Endothelial cell of umbilical vein (primary cell): Measurements from ENCODE around the gene TP53AIP1. TPM values are rescaled to one million over a fixed set of nuclear protein-coding genes. Genes with fewer than 3 reads are reported as not detected.

Source experiments
- BruUV-seq: library from RNA; stranded (reverse); fragments of 400-500 nt; replicated peaks from 2 replicates; lab custom pipeline; 2021; lab: Mats Ljungman, UMichigan
- CTCF ChIA-PET: fragments of 300-600, 350-600 bp; sonication (Branson Sonifier 250); formaldehyde crosslinking; loops from one replicate; lab custom pipeline; 2021; ENCODE audit warnings: antibody characterized with exemption, inconsistent platforms; lab: Charles Lee
- POLR2A ChIA-PET: fragments of 300-600, 350-600 bp; sonication (Branson Sonifier 250); formaldehyde crosslinking; loops from one replicate; lab custom pipeline; 2021; ENCODE audit warnings: antibody characterized with exemption, inconsistent platforms; lab: Charles Lee
- DNase-seq: peaks from one replicate; pipeline ENCODE4 v3.0.0-alpha.2; 2011; ENCODE audit warnings: low read depth, low spot score
- FAIRE-seq: peaks from 2 replicates; lab custom pipeline; 2011; peaks lifted over from hg19 to GRCh38; lab: Jason Lieb, UNC
- H2AFZ ChIP-seq: 2 replicates; pipeline ENCODE4 v1.6.0; 2012; ENCODE audit warnings: low read depth, low read length, control low read depth, inconsistent platforms
- H3K27ac ChIP-seq: 2 replicates; pipeline ENCODE4 v1.5.1; 2011; ENCODE audit warnings: low read depth, mild to moderate bottlenecking, control low read depth, low read length, moderate library complexity; ENCODE audit not compliant: insufficient read depth
- H3K27me3 ChIP-seq, 2 experiments: 2 replicates each; pipeline versions ENCODE4 v1.6.0 to v1.6.1; 2011; ENCODE audit warnings: low read length in 2 of 2, mixed read lengths in 1 of 2; ENCODE audit not compliant: control insufficient read depth in 2 of 2, insufficient read depth in 2 of 2
- H3K36me3 ChIP-seq, 2 experiments: 2 replicates in 1 of 2; 3 replicates in 1 of 2; pipeline ENCODE4 v1.5.1; 2011; ENCODE audit warnings: low read length in 2 of 2, mild to moderate bottlenecking in 1 of 2, moderate library complexity in 1 of 2; ENCODE audit not compliant: control insufficient read depth in 2 of 2, insufficient read depth in 2 of 2; ENCODE audit errors: extremely low read depth in 1 of 2
- H3K4me1 ChIP-seq: 3 replicates; pipeline ENCODE4 v1.5.1; 2011; ENCODE audit warnings: mild to moderate bottlenecking, low read length; ENCODE audit not compliant: control insufficient read depth, insufficient read depth; ENCODE audit errors: extremely low read depth
- H3K4me2 ChIP-seq: 2 replicates; pipeline ENCODE4 v1.6.1; 2011; ENCODE audit warnings: low read length, control low read depth, mixed read lengths; ENCODE audit not compliant: insufficient read depth
- H3K4me3 ChIP-seq, 3 experiments: fragments of 200-600 bp in 1 of 3; sonication (generic), shearing (Covaris generic) in 1 of 3; replicated peaks in 1 of 3; 2 replicates each; pipeline ENCODE4 v1.5.1; 2011 to 2016; ENCODE audit warnings: control low read depth in 3 of 3, low read length in 3 of 3, mild to moderate bottlenecking in 2 of 3, inconsistent platforms in 1 of 3, low read depth in 1 of 3, moderate library complexity in 1 of 3; ENCODE audit not compliant: insufficient read depth in 1 of 3
- H3K79me2 ChIP-seq: 2 replicates; pipeline ENCODE4 v1.6.0; 2012; ENCODE audit warnings: low read length, inconsistent platforms; ENCODE audit not compliant: control insufficient read depth, insufficient read depth
- H3K9ac ChIP-seq: replicated peaks from 2 replicates; pipeline ENCODE3; 2011; ENCODE audit warnings: low read length, control low read depth; ENCODE audit not compliant: insufficient read depth; ENCODE audit errors: extremely low read depth
- H3K9me1 ChIP-seq: replicated peaks from 3 replicates; pipeline ENCODE4 v1.6.0; 2011; ENCODE audit warnings: mild to moderate bottlenecking, low read length; ENCODE audit not compliant: control insufficient read depth, insufficient read depth; ENCODE audit errors: extremely low read depth
- H3K9me3 ChIP-seq: replicated peaks from 2 replicates; pipeline ENCODE4 v1.5.1; 2012; ENCODE audit warnings: low read length, inconsistent platforms; ENCODE audit not compliant: control insufficient read depth, insufficient read depth
- H4K20me1 ChIP-seq: replicated peaks from 2 replicates; pipeline ENCODE3; 2011; ENCODE audit warnings: mild to moderate bottlenecking, low read length; ENCODE audit not compliant: control insufficient read depth, insufficient read depth; ENCODE audit errors: extremely low read depth
- EZH2 ChIP-seq: IDR thresholded peaks from 2 replicates; pipeline ENCODE4 v1.6.1; 2012; ENCODE audit warnings: borderline replicate concordance, low read depth, mild to moderate bottlenecking, moderate library complexity, low read length, inconsistent platforms; ENCODE audit not compliant: severe bottlenecking
- FOS ChIP-seq: IDR thresholded peaks from 2 replicates; pipeline ENCODE4 v1.6.1; 2011; ENCODE audit warnings: mild to moderate bottlenecking, low read length, moderate library complexity, borderline replicate concordance; ENCODE audit not compliant: insufficient read depth
- GATA2 ChIP-seq: IDR thresholded peaks from 2 replicates; pipeline ENCODE4 v1.7.0; 2011; ENCODE audit warnings: low read depth, mild to moderate bottlenecking, moderate library complexity, mixed read lengths, low read length; ENCODE audit not compliant: insufficient read length, insufficient read depth
- JUN ChIP-seq: IDR thresholded peaks from 2 replicates; pipeline ENCODE4 v1.6.1; 2011; ENCODE audit warnings: borderline replicate concordance, low read depth; ENCODE audit not compliant: insufficient read length, insufficient read depth
- MYC ChIP-seq: IDR thresholded peaks from one replicate; pipeline ENCODE4 v1.6.1; 2011; ENCODE audit warnings: mild to moderate bottlenecking, low read depth, low read length
- POLR2A ChIP-seq: IDR thresholded peaks from 2 replicates; pipeline ENCODE4 v1.6.1; 2012; ENCODE audit warnings: low read depth, mild to moderate bottlenecking, control low read depth, low read length
- POLR2AphosphoS5 ChIP-seq: IDR thresholded peaks from 2 replicates; pipeline ENCODE4 v1.6.1; 2012; ENCODE audit warnings: low read depth, mild to moderate bottlenecking, control low read depth, low read length, moderate library complexity; ENCODE audit not compliant: insufficient read depth
- dilution Hi-C: fragments of 300-500 bp; cut with MboI; formaldehyde crosslinking; loops from one replicate; pipeline ENCODE4 v1.15.0; 2019; ENCODE audit warnings: low sequenced_read_pairs; ENCODE audit not compliant: extremely low pct_ligation_motif_present
- intact Hi-C: fragments of 100-400 bp; cut with micrococcal nuclease; formaldehyde crosslinking; loops from one replicate; pipeline ENCODE4 v1.10.0; 2022
- polyA plus RNA-seq, 4 experiments: library from polyadenylated mRNA; depleted of rRNA in 3 of 4; stranded (reverse) in 3 of 4; unstranded in 1 of 4; fragments of >200 nt; gene quantifications; 2 replicates each; pipeline versions ENCODE4 v1.2.1 to v1.2.3, GENCODE V29; 2011 to 2012; ENCODE audit warnings: missing spikeins in 1 of 4
- total RNA-seq: library from RNA; stranded (reverse); gene quantifications from 2 replicates; pipeline ENCODE4 v1.2.3, GENCODE V29; 2021
- TF ChIP-seq, protein P1 (sequence below), 2 donors: IDR thresholded peaks; 1 replicate in 1 of 2; 2 replicates in 1 of 2; pipeline ENCODE4 v1.5.1; 2011; ENCODE audit warnings: low read length in 2 of 2, mild to moderate bottlenecking in 2 of 2, moderate library complexity in 2 of 2, control low read depth in 1 of 2, inconsistent platforms in 1 of 2, low read depth in 1 of 2; ENCODE audit not compliant: insufficient read depth in 1 of 2; ENCODE audit errors: extremely low read depth in 1 of 2
- TF ChIP-seq, protein P2 (sequence below): IDR thresholded peaks from 2 replicates; pipeline ENCODE4 v1.6.1; 2011; ENCODE audit not compliant: insufficient read depth, insufficient read length

Gene TP53AIP1
- total and polyA plus RNA-seq, 2 donors (not counting 3 experiments of a cell fraction or from before 2014, with no cell fraction given): not detected

DNA sequence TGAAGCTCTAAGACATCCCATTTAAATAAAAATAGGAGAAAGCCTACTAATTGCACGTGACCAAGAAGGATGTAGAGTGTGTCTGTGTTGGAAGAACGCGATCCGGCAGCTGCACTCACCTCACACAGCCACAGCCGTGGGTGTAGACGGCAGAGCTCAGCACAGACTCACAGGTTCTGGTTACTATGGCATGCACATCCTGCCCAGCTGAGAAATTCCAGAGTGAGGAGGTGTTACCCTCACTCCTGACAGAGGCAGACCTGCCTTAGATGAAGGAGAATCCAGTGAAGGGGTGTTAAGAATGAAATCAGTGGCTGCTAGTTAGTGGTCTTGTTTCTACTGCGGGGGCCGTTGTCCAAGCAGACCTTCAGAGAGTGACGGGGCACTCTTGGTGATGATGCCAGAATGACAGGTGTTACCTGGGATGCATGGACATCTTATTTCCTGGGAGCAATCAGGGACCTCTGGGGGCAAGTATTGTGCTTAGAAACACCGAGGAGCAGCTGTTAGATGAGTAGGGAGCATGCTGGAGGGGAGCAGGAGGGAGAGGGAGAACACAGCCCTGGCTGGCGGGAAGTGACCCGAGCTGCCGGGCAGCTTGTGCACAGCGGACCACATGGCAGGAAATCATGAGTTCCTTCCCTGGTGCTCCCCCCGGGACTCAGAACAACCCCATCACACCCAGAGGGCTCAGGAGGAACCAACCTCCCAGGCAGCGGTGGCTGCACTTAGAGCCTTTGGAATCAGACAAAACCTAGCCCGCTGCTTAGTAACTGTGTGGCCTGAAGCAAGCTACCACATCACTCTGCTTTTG is 39.2 kb downstream of the TP53AIP1 start:
- no peaks in the 10 kb centered on the region for H3K9me3 ChIP-seq
- ChIA-PET POLR2A (no interaction called here), CTCF (interaction anchor here (0.9 to 10.7 kb wide), 5 partner anchors 10 to 53 kb away, joined by 3 to 141 read pairs (median 31); partner anchors contain the start of gene KCNJ5)
- H2AFZ ChIP-seq: no peak overlapping the region
- no TSS peak for BruUV-seq
- H3K36me3 ChIP-seq: no peaks in the 10 kb centered on the region
- no peak overlapping the region for H3K4me3 ChIP-seq
- peaks cover 9% of the 10 kb centered on the region for H3K4me1 ChIP-seq
- H3K27ac ChIP-seq: no peak overlapping the region
- no peaks in the 10 kb centered on the region for H3K9me1 ChIP-seq
- peaks cover 23 to 24% of the 10 kb centered on the region in 2 experiments for H3K27me3 ChIP-seq
- intact Hi-C loops (no loop called here), dilution Hi-C loops (no loop called here)
- no peak overlapping the region for H3K4me2 ChIP-seq
- no peaks in the 10 kb centered on the region for H3K79me2 ChIP-seq
- H4K20me1 ChIP-seq: no peaks in the 10 kb centered on the region
- DNase-seq: no peak
- H3K9ac ChIP-seq: no peak overlapping the region
- FAIRE-seq: no peak
- TF ChIP-seq EZH2: no peak
- no peak for TF ChIP-seq POLR2AphosphoS5
- TF ChIP-seq, protein P1, sequence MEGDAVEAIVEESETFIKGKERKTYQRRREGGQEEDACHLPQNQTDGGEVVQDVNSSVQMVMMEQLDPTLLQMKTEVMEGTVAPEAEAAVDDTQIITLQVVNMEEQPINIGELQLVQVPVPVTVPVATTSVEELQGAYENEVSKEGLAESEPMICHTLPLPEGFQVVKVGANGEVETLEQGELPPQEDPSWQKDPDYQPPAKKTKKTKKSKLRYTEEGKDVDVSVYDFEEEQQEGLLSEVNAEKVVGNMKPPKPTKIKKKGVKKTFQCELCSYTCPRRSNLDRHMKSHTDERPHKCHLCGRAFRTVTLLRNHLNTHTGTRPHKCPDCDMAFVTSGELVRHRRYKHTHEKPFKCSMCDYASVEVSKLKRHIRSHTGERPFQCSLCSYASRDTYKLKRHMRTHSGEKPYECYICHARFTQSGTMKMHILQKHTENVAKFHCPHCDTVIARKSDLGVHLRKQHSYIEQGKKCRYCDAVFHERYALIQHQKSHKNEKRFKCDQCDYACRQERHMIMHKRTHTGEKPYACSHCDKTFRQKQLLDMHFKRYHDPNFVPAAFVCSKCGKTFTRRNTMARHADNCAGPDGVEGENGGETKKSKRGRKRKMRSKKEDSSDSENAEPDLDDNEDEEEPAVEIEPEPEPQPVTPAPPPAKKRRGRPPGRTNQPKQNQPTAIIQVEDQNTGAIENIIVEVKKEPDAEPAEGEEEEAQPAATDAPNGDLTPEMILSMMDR (IDR thresholded peaks at IDR 0.05; ENCODE audit: extremely low read depth in 1 of 2, insufficient read depth in 1 of 2, low read depth in 1 of 2, low read length in 2 of 2): no peak
- no peak for TF ChIP-seq GATA2
- no peak for TF ChIP-seq JUN
- no peak for TF ChIP-seq FOS
- TF ChIP-seq POLR2A: no peak
- TF ChIP-seq, protein P2, sequence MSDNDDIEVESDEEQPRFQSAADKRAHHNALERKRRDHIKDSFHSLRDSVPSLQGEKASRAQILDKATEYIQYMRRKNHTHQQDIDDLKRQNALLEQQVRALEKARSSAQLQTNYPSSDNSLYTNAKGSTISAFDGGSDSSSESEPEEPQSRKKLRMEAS: no peak
- TF ChIP-seq MYC: no peak
